Measurements from ENCODE around the gene GASK1A. TPM values are rescaled to one million over a fixed set of nuclear protein-coding genes. Genes with fewer than 3 reads are reported as not detected.

Gene GASK1A
- total and polyA plus RNA-seq, 2 experiments from 2014 or later = 2.6 to 11.1 TPM

- Mint-ChIP-seq H3K27ac (no peak overlapping the region), H3K36me3 (ENCODE audit: low read depth) (no peaks in the 10 kb centered on the region), H3K9me3 (no peaks in the 10 kb centered on the region), H3K27me3 (ENCODE audit: insufficient read depth, low read depth, poor library complexity) (no peaks in the 10 kb centered on the region), H3K4me3 (no peak overlapping the region), H3K4me1 (peaks cover 14% of the 10 kb centered on the region; the same call in 2 of the 3 replicates)
- Histone ChIP-seq H3K4me1 (ENCODE audit: insufficient read depth) (peaks cover 7% of the 10 kb centered on the region; the same call in 1 of the 2 replicates), H2AFZ (no peak overlapping the region), H3K27me3 (ENCODE audit: insufficient read depth) (no peaks in the 10 kb centered on the region), H3K4me3 (no peak overlapping the region), H3K79me2 (replicated peaks; ENCODE audit: insufficient read depth) (no peaks in the 10 kb centered on the region), H3F3A (replicated peaks; ENCODE audit: low read depth) (no peaks in the 10 kb centered on the region), H3K4me2 (no peak overlapping the region), H3K9me2 (ENCODE audit: insufficient read depth) (no peaks in the 10 kb centered on the region), H4K20me1 (replicated peaks; ENCODE audit: insufficient read depth) (no peaks in the 10 kb centered on the region), H3K27ac (ENCODE audit: low read depth) (no peak overlapping the region), H3K36me3 (ENCODE audit: insufficient read depth) (no peaks in the 10 kb centered on the region)
- no peak for ATAC-seq
- TF ChIP-seq NANOG (IDR thresholded peaks at IDR 0.05; ENCODE audit: borderline replicate concordance) (no peak), REST (IDR thresholded peaks at IDR 0.05; ENCODE audit: unreplicated experiment) (no peak), ZNF114 (CRISPR knock-in tag; IDR thresholded peaks at IDR 0.05) (no peak), ZNF331 (CRISPR knock-in tag; IDR thresholded peaks at IDR 0.05; ENCODE audit: low read depth) (no peak), EZH2 (IDR thresholded peaks at IDR 0.05; ENCODE audit: low read depth, unreplicated experiment) (no peak), ETS1 (IDR thresholded peaks at IDR 0.05) (no peak), CREB1 (CRISPR knock-in tag; IDR thresholded peaks at IDR 0.05; ENCODE audit: low read depth) (no peak), ZNF462 (CRISPR knock-in tag; IDR thresholded peaks at IDR 0.05) (no peak), JUNB (IDR thresholded peaks at IDR 0.05; ENCODE audit: unreplicated experiment) (no peak), EZH2phosphoT487 (IDR thresholded peaks at IDR 0.05; ENCODE audit: unreplicated experiment) (no peak), STAT1 (IDR thresholded peaks at IDR 0.05; ENCODE audit: unreplicated experiment) (no peak), CTCF (conservative IDR thresholded peaks at IDR 0.05; ENCODE audit: low read depth in 2 of 2) (no peak), POLR2AphosphoS5 (IDR thresholded peaks at IDR 0.05; ENCODE audit: low read depth) (no peak)
- DNase-seq (ENCODE audit: low spot score) = no peak
These were observed 22.0 kb downstream of the GASK1A start for GRCh38 chr3:43001094-43001553.

Measured in GM23338 (cell line).